CD4-positive, alpha-beta T cell treated with Interleukin-15 for 1 hour (primary cell): ENCODE measurements around the gene FBLN7.

Experiments
- DNase-seq: peaks from one replicate; pipeline ENCODE4 v3.0.0-alpha.2; 2020

The FBLN7 gene

GRCh38 chr2:112140899-112141625 lies 2.9 kb downstream of the FBLN7 start:
- DNase-seq, result no peak

DNA sequence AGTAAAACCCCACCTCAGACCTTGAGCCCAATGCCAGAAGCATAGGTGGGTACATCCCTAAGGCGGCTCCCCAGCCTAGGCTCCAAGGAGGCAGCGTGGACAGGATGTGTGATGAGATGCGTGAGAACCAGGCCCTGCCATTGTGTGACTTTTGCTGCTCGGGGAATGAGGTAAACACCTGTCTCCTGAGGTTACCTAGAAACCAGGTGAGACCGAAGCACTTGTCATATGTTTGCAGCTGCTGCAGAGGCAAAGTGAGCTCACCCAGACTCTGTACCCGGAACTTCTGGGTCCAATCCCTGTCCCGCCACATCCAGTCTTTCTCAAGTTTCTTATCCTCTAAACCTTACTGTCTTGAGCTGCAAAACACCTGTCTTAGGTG lies 3.4 kb downstream of the FBLN7 start:
- no peak for DNase-seq

DNA sequence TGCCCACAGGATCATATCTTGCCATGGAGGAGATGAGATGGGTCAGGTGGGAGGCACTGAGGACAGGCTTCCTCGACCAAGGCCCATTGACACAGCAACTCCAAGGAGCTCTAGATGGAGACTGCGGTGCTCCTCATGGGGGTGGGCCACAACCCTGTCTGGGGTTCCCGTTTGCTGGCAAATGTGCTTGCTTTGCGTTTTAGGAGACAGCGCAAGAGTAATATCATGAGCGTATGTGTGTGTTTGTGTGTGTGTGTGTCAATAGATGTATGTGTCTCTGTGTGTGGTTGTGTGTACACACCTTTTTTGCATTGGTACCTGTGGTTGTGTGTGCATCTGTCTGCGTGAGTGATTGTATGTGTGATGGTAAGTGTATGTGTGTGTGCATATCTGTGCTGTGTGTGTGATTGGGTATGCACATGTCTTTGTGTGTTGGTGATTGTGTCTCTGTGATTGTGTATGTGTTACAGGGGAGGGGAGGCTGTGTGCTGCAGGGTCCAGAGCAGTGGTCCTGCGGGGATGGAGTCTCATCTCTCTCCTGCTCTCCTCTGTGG lies 4.4 kb downstream of the FBLN7 start:
- no peak for DNase-seq

DNA sequence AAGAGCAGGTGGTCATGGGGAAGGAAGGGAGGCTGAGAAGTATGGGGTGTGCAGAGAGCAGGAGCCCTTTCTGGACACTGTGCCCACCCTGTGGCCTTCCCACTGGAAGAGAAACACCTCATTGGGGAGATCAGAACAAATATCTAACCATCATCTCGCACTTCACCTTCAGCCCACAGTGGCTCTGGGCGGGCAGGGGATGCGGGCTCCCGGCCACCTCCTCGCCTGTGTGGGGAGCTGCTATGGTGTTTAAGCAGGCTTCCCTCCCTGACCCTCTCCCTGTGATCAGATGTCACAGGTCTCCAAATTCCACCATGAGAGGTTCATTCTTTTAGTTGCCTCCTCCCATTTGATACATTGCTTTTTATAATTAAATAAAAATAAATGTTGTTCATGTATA lies 5.0 kb downstream of the FBLN7 start:
- no peak for DNase-seq

DNA sequence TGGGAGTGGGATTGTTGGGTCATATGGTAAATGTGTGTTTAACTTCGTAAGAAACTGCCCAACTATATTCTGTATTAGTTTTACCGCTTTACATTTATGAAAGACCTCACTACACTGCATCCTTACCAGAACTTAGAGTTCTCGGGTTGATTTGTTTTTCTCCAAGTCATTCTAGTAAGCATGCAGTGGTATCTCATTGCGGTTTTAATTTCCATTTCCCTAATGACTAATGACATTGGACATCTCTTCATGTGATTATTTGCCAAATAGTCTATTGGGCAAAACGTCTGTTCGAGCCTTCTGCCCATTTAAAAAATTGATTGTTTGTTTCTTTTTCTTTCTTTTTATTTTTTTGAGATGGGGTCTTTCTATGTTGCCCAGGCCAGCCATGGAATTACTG lies 6.8 kb downstream of the FBLN7 start:
- no peak for DNase-seq

DNA sequence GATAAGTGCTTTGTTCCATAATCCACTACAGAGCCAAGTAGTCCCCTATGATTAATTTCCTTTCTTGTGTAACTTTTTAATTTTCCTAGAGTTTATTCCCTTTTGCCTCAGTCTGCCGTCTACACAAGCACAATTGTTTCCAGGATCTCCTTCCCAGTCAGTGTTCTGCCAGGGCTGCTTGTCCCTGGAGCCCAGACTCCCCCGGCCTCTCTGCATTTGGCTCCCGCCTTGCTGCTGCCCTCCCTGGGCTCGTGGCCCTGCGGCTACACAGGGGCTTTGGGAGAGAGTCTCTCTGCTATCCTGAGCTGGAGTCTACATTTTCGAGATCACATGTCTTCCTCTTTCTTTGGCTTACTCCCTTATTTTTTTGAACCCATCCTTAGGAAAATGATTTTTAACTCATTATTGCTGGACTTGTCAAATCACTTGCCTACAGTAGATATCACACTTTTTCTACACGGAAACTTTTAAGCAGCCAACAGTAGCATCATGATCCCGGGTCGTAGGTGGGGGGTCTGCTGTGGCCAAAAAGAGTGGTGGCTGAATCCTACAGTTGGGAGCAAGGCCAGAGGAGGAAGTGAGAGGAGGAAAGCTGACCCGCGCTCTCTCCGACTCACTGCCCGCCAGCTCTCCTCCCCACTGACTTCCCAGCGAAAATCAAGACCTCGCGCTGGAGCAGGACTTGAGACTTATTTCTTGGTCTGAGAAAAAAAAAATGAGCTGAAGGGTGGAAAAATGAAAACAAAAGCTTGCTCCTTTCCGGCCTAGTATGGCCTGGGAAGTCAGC lies 9.4 kb downstream of the FBLN7 start:
- DNase-seq, result no peak

- DNase-seq, result no peak
Measured at GRCh38 chr2:112148477-112148876, 10.3 kb downstream of the FBLN7 start.

DNA sequence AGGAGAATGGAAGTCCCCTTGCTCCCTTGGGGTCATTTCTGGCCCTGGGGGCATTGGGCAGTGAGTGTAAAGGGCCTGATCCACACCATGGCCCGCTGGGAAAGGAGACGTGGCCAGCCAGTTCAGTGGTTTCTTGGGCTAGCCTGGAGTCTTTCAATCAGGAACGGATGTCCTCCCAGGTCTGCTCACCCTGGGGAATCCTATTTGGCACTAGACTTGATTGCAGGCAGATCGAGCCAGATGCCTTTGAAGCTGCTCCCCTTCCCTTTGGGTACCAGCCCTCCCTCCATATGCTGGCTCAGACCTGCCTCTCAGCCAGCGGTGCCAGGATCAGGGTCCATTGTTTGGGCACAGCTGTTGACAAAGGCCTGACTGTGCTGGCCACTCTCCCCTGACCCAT lies 11.0 kb downstream of the FBLN7 start:
- no peak for DNase-seq

DNA sequence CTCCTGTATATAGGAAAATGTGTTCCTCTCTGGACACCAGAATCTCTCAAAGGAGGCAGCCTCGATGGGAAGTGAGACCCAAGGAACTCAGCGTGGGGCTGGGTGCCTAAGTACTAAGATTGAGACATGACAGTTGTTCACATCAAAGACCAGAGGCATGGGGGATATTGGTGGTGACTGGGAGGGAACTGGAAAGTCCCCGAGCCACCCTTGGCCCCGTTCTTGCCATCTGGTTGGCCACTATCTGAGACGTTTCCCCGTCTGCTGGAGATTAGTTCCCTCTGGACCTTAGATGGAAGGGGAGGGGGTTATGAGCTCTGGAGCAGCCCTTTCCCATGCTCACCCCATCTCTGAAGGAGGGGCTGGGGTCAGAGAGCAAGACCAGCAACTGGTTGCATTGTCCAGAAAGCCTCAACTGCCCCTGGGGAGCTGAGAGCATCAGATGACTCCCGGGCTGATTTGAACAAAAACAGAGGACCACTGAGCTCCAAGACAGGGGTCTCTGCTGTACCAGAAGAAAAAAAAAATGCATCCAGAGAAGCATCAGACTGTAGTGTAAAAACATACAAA lies 11.8 kb downstream of the FBLN7 start:
- DNase-seq, result no peak

DNA sequence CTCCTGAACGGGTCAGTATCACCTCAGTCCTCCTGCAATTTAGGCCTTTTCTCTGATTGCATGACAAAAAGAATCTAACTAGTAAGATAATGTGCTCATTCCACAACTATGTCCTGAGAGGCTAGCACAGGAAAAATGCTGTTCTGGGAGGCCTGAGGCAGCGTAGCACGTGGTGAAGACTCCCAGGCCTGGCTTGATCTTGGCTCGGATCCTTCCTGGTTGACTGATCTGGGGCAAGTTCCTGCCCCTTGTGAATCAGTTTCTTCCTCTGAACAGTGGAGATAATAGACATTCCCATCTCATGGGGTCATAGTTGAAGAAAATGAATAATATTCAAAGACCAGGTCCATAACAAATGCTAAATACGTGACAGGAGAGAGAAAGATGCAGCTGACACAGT lies 12.3 kb downstream of the FBLN7 start:
- DNase-seq, result no peak

DNA sequence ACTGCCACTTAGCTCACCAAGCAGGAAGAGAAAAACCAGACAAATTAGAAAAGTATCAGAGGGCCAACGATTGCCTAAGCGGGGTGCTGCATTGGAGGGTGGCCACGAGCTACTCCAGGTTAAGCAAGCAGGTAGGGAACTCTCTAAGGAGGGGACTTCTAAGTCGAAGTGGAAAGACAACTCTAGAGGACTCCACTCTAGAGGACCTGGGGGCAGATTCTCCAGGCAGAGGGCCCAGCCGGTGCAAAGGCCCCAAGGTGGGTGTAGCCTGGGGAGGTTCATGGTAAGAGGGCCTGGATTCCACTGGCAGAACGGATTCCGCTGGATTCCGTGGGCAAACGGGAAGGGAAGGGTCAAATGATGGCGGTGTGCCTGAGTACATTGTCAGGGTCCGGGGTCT lies 12.7 kb downstream of the FBLN7 start:
- DNase-seq, result no peak

DNA sequence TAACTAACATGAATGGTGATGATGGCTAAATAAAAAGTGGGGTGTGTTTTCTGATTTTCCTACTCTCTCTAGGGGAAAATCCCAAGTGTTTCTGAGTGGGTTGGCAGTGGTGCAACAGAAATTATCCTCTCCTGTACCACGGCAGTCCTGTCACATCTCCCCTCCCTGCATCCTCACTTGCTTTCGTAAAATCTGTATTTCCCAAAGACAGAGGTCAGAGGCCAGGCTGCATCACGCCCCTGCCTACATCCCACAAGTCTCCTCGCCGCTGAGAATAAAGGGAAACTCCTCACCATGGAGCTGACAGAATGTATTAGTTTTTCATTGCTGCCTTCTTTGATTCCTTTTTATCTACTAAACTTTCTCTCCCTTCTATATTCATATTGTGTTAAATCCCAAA lies 13.1 kb downstream of the FBLN7 start:
- no peak for DNase-seq

DNA sequence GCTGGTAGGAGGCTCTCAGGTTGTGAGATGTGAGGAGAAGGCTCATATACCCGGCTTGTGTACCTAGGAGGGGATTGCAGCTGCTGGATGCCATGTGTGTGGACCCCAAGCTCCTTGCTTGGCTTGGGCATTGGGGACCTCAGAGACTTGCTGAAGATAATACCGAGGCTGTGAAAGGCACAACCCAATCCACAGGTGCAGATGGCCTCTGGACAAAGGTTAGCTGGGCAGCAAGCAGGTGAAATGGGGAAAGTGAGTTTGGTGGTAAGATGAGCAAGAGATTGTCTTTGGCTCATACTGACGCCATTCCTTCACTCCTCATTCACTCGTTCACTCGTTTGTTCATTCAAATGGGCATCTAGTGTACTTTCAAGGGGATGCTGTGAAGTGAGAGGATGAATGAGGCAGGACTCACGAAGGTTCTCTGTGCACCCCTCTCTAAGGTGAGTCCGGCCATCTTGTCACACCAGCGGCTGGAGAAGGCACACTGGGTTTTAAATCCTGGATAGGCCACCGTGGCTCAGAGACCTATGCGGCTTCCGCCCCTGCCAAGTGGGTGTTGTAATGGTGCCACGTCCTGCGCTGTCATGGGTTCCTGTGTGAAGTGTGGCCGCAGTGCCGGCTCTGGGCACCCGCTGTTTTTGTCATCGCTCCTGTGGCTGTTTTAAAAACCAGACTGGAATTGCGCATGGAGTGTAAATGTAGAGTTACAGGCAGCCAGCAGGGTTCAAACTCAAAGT lies 13.7 kb downstream of the FBLN7 start:
- DNase-seq, result no peak

DNA sequence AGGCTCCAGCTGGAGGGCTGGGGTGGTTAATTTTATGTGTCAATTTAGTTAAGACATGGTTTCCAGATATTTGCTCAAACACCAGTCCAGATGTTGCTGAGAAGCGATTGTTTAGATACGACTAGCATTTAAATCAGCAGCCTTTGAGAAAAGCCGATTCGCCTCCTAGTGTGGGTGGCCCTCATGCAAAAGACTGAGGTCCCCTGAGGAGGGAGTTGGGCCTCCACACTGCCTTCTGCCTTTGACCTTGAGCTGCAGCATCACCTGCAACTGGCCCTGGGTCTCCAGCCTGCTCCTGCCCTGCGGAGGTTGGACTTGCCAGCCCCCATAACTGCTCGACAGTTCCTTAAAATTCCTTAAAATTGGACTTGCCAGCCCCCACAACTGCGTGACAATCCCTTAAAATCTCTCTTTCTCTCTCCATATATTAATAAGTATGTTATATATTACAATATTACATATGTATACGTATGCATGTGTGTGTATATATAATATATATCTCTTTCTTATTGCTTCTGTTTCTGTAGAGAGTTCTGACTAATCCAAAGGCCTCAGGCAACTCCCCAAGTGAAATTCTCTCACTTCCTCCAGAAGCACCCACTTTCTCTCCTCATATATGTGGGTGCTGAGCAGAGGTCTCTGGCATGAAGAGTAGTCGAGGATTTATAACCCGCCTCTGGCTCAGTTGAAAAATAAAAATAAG lies 14.4 kb downstream of the FBLN7 start:
- no peak for DNase-seq

DNA sequence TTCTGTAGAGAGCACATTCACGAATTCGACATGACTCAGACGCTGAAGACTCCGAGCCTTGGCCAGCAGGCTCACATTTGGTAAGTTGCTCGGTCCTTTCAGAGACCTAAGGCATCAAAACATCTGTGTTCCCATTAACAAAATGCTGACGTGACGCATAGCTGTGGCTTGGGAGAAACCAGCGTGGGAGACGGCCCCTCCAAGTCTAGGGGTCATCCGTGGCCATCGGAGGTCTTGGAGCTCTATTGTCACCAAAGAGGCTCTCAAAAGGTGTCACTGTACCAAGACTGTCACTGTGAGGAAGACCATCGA lies 14.9 kb downstream of the FBLN7 start:
- DNase-seq, result no peak

DNA sequence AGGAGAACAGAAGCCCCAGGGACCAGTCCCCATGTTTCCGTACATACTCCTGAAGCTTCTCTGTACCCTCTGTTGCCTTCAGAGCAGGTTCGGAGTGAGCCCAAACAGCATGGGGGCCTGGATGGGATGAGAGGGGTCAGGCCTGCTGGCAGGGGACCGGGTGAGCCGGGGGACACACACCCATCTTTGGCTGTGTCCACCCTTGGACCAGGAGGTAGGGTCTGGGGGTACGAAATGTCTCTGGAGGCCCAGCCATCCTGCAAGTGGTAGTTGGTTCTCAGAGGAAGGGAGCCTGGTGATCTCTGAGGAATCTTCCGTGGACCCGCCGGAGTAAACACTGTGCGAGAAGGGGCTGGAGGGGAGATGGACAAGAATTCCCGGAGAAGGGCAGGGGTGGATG lies 15.3 kb downstream of the FBLN7 start:
- no peak for DNase-seq

DNA sequence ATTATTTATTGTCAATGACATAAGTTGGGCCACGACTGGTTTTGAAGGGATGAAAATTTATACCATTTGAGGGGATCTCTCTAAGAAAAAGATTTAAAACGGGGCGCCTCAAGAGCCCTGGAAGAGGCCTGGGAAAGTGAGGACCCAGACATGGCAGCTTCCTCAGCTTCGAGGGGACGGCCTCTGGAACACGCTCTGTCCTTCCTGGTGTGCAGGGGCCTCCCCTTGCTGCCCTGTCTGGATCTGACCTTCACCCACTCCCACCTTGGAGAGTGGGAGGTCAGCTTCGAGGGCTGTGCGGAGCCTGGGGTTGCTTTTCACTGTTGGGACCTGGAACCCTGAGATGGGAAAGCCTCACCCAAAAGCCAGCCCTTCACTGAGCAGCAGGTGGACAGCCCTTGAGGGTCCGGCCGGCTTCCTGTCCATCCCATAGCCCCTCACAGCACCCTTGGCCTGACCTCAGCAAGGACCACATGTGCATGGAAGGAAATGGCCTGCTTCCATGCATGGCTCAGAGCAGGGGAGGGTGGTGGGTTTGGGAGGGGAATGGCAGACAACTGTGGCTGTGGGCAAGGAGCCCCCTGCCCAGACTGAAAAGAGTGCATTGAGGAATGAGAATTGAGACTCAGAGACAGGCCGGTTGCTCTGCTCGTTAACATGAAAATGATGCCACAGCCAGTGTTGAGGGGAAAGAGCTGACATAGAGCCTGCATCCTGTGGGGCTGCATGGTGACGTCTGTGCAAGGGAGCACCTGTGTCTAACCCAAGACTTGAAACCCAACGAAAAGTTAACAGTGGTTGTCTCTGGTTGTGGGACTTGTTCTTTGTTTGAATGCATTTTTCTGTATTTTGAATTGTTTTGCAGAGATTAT lies 16.3 kb downstream of the FBLN7 start:
- DNase-seq, result peak; percentile 51

GRCh38 chr2:112155331-112156151 lies 17.4 kb downstream of the FBLN7 start:
- DNase-seq, result peak; percentile 29

DNA sequence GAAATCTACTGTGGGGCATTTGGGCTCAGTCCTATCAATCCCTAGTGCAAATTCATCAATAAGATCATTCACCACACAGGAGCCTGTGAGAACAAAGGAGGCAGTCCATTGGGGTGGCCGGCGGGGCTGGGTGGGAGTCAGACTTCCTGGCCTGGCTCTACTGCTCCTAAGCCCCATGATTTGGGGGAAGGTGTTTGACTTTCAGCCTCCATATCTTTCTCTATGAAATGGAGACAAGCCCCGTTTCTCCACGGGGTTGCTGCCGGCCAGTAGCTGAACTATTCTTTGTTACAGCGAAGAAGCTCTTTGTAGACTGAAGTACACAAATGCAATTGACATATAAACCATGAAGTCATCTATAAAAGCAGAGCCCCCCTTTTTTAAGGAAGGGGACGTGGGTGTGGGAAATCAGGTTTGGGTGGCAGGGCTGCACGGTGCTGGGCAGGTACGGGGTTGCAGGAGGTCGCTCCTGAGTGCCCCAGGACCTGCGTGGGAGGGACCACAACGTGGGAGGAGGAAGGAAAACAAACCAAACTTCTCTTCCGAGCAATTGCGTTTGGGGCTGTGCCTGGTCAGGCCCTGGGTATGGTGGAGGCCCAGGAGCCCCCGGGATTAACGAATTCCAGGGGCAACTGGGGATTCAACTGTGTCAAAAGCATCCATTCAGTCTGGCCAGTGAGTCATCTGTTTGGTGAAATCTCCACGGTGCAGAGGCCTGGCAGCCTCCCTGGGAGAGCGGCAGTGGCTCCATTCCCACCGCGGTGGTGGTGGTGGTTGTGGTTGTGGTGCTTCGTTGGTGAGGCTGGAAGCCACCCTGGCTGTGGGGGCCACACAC lies 18.2 kb downstream of the FBLN7 start:
- peak; percentile 24 for DNase-seq

- no peak for DNase-seq
Measured at GRCh38 chr2:112157472-112157871, 19.3 kb downstream of the FBLN7 start.
